Endothelial cell of umbilical vein (primary cell): ENCODE data around the gene SRSF9.

Source experiments
- CTCF ChIP-seq, 2 donors: IDR thresholded peaks; 1 replicate in 1 of 2; 2 replicates in 1 of 2; pipeline ENCODE4 v1.5.1; 2011; ENCODE audit warnings: low read length in 2 of 2, mild to moderate bottlenecking in 2 of 2, moderate library complexity in 2 of 2, control low read depth in 1 of 2, inconsistent platforms in 1 of 2, low read depth in 1 of 2; ENCODE audit not compliant: insufficient read depth in 1 of 2; ENCODE audit errors: extremely low read depth in 1 of 2
- EZH2 ChIP-seq: IDR thresholded peaks from 2 replicates; pipeline ENCODE4 v1.6.1; 2012; ENCODE audit warnings: borderline replicate concordance, low read depth, mild to moderate bottlenecking, moderate library complexity, low read length, inconsistent platforms; ENCODE audit not compliant: severe bottlenecking
- MAX ChIP-seq: IDR thresholded peaks from 2 replicates; pipeline ENCODE4 v1.6.1; 2011; ENCODE audit not compliant: insufficient read depth, insufficient read length
- MYC ChIP-seq: IDR thresholded peaks from one replicate; pipeline ENCODE4 v1.6.1; 2011; ENCODE audit warnings: mild to moderate bottlenecking, low read depth, low read length
- POLR2A ChIP-seq: IDR thresholded peaks from 2 replicates; pipeline ENCODE4 v1.6.1; 2012; ENCODE audit warnings: low read depth, mild to moderate bottlenecking, control low read depth, low read length
- POLR2AphosphoS5 ChIP-seq: IDR thresholded peaks from 2 replicates; pipeline ENCODE4 v1.6.1; 2012; ENCODE audit warnings: low read depth, mild to moderate bottlenecking, control low read depth, low read length, moderate library complexity; ENCODE audit not compliant: insufficient read depth

GRCh38 chr12:120455302-120455701, 14.2 kb downstream of the SRSF9 start:
- TF ChIP-seq POLR2A: no peak
- no peak for TF ChIP-seq CTCF (IDR thresholded peaks at IDR 0.05; ENCODE audit: extremely low read depth in 1 of 2, insufficient read depth in 1 of 2, low read depth in 1 of 2, low read length in 2 of 2)
- TF ChIP-seq POLR2AphosphoS5: no peak
- no peak for TF ChIP-seq MAX
- TF ChIP-seq EZH2: no peak
- no peak for TF ChIP-seq MYC
